ENCODE measurements around the gene SFXN5.

SFXN5 gene

DNA sequence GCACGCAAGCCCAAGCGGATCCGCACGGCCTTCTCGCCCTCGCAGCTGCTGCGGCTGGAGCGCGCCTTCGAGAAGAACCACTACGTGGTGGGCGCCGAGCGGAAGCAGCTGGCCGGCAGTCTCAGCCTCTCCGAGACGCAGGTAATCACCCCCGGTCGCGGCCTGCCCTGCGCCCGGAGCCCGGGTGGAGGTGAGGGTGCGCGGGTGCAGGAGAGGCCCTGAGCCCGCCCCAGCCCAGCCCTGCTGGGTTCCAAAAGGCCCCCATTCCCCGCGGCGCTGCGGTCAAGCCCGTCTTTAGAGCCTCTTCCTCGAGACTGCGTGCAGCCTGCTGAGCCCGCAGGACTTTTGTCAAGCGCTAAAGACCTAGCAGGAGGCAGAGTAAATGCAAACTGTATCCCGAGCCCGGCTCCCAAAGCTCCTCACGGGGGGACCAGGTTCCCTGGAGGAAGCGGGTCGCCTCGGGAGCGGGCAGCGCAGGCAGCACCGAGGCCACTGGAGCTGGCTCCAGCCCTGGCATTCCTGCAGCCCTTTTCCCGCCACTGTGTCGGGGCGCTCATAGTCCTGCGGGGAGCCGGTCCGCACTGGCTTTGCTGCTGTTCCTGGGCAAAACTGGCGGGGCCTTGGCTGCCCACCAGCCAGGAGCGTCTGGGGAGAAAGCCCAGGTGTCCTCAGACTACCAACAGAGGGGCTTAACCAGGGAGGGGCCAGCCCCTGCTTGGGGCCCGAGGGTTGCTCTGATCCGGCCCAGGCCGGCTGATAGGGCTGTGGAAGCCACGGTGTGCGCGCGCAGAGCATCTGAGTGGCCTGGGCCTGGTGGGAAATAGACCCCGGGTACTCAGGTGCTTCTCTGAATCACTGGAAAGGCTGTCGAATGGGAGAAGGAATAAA, 146.9 kb downstream of the SFXN5 start:
- DNase-seq (peak; percentile 32 to 39), ATAC-seq (no peak)
- peak overlapping the region in 1 of 2 donors; percentile 63 for H3K4me3 Mint-ChIP-seq
- no peaks in the 10 kb centered on the region for H3K9me3 Mint-ChIP-seq
- peaks cover 34% of the 10 kb centered on the region for H3K4me1 Mint-ChIP-seq
- H3K27ac Mint-ChIP-seq, result no peak overlapping the region
- peaks cover 63% of the 10 kb centered on the region for H3K27me3 Mint-ChIP-seq

DNA sequence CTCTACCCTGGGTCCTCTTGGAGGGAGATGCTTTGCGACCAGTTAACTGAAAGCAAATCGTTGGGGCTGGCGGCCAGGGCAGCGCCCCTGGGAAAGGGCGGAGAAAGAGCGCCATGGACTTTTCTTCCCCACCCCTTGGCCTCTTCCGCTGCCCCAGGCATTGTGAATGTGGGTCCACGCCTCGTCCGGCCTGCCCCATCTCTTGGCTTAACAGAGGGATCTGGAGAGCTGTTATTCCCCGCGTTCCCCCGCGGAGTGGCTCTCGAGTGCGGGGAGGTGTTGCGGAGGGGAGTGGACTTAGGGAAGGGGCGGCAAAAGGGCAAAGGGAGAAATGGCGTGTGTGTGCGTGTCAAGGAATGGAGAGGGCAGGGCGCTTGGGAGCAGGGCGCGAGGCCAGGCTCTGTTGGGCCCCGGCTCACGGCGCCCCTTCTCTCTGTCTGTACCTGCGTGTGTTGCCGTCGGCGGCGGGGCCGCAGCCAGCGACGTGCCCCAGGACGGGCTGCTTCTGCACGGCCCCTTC, 147.6 kb downstream of the SFXN5 start:
- Mint-ChIP-seq H3K4me1 (peaks cover 38% of the 10 kb centered on the region), H3K4me3 (peak overlapping the region in 1 of 2 donors; percentile 63), H3K9me3 (no peaks in the 10 kb centered on the region), H3K27me3 (peaks cover 70% of the 10 kb centered on the region), H3K27ac (peak overlapping the region in 1 of 2 donors; percentile 42)
- ATAC-seq (peak; percentile 42), DNase-seq (no peak)

GRCh38 chr2:72921853-72922252, 149.7 kb downstream of the SFXN5 start:
- Mint-ChIP-seq H3K9me3 (no peaks in the 10 kb centered on the region), H3K4me1 (peaks cover 48% of the 10 kb centered on the region), H3K27ac (peak overlapping the region in 1 of 2 donors; percentile 61), H3K27me3 (peaks cover 84% of the 10 kb centered on the region), H3K4me3 (no peak overlapping the region)
- ATAC-seq, result no peak
- DNase-seq, result no peak

- Mint-ChIP-seq H3K27me3 (peaks cover 89% of the 10 kb centered on the region), H3K9me3 (no peaks in the 10 kb centered on the region), H3K4me3 (no peak overlapping the region), H3K27ac (no peak overlapping the region), H3K4me1 (peaks cover 54% of the 10 kb centered on the region)
- DNase-seq, result no peak
- ATAC-seq, result no peak
Observed at GRCh38 chr2:72921088-72921851, 150.2 kb downstream of the SFXN5 start.

DNA sequence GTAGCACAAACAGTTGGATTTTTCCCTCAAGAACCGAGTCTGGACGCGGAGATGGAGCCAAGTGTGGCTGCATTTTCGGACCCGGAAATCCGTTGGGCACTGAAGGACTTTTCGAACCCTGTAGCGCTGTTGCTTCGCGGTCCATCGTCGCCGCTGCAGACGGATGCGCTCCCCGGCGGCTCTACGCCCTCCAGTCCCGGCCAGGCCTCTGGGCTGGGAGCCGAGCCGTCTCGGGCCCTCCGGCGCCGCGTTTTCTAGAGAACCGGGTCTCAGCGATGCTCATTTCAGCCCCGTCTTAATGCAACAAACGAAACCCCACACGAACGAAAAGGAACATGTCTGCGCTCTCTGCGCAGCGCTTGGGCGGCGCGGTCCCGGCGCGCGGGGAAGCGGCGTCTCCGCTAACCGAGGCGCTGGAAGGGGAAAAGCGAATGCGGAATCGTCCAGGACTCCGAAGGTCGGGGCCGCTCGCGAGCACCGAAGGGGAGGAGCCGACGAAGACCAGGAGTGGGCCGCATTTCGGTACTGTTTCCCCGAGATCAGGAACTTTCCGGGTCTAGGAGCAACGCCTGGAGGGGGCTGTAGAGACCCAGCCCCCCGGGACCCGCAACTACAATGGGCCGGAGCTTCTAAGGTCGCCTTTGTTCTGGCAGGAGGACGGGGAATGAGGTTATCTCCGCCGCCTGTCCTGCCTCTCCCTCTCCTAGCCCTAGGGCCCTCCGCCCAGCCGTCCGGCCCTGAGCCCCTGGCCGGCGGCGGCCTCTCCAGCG, 151.0 kb downstream of the SFXN5 start:
- Mint-ChIP-seq H3K27me3 (peaks cover 93% of the 10 kb centered on the region), H3K27ac (no peak overlapping the region), H3K4me1 (peaks cover 57% of the 10 kb centered on the region), H3K9me3 (no peaks in the 10 kb centered on the region), H3K4me3 (peak overlapping the region; percentile 76)
- DNase-seq (peak; percentile 52 to 58), ATAC-seq (peak; percentile 30)

DNA sequence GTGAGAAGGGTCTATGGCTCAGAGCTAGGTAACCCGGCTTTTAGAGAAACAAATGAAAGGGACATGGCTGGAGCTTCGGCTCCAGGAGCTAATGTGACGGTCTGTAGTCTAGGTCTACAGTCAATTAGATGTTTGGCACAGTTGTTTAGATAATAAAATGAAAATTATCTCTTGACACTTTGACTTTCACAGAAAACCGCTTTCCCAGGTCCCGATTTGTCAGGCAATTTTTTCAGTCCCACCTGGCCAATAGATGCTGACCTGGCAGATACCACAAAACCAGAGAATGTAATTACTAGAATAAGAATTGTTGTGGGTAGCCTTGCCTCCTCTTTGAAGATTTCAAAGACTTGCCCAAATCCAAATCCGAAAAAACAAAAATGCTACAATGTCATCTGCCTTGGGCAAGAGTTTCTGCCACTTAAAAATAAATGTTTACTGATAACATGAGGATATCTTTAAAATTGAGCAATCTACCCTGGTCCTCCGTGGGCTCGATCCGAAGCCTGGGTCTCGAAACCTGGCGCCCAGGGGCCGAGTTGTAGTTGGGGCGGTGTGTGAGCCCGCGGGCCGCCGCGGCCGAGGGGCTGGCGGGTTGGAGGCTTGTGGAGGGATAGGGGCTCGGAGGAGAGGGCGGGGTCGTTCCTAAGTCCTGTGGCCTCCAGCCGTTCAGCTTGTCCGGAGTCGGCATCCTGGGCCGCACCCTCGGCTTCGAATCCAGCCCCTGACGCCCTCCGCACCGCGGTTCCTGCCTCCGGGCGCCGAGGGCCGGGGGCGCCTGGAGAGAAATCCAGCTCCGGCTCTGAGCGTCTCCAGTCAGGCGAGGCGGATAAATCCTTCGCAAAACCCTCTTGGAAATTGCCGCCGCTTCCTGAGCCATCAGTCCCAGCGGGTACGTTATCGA, 151.8 kb downstream of the SFXN5 start:
- DNase-seq (no peak), ATAC-seq (no peak)
- Mint-ChIP-seq H3K9me3 (no peaks in the 10 kb centered on the region), H3K27ac (no peak overlapping the region), H3K4me3 (peak overlapping the region; percentile 76), H3K4me1 (peaks cover 58% of the 10 kb centered on the region), H3K27me3 (peaks cover 93% of the 10 kb centered on the region)

DNA sequence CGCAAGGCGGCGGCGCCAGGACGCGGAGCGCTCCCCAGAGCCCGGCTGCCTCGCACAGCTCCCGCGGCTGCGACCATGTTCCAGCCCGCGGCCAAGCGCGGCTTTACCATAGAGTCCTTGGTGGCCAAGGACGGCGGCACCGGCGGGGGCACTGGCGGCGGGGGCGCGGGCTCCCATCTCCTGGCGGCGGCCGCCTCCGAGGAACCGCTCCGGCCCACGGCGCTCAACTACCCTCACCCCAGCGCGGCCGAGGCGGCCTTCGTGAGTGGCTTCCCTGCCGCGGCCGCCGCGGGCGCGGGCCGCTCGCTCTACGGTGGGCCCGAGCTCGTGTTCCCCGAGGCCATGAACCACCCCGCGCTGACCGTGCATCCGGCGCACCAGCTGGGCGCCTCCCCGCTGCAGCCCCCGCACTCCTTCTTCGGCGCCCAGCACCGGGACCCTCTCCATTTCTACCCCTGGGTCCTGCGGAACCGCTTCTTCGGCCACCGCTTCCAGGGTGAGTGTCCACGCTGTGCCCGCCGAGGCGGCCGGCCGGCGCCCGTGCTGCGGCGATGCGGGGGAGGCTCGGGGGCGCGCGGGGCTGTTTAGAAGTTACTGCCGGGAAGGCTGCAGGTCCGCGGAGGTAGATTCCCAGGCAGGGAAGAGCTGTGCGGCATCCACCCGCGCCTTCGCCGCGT, 153.5 kb downstream of the SFXN5 start:
- no peaks in the 10 kb centered on the region for H3K9me3 Mint-ChIP-seq
- DNase-seq, result peak in 1 of 2 donors; percentile 27
- peak overlapping the region; percentile 40 to 81 for H3K4me3 Mint-ChIP-seq
- H3K27me3 Mint-ChIP-seq, result peaks cover 93% of the 10 kb centered on the region
- no peak overlapping the region for H3K27ac Mint-ChIP-seq
- no peak for ATAC-seq
- H3K4me1 Mint-ChIP-seq, result peaks cover 53% of the 10 kb centered on the region

DNA sequence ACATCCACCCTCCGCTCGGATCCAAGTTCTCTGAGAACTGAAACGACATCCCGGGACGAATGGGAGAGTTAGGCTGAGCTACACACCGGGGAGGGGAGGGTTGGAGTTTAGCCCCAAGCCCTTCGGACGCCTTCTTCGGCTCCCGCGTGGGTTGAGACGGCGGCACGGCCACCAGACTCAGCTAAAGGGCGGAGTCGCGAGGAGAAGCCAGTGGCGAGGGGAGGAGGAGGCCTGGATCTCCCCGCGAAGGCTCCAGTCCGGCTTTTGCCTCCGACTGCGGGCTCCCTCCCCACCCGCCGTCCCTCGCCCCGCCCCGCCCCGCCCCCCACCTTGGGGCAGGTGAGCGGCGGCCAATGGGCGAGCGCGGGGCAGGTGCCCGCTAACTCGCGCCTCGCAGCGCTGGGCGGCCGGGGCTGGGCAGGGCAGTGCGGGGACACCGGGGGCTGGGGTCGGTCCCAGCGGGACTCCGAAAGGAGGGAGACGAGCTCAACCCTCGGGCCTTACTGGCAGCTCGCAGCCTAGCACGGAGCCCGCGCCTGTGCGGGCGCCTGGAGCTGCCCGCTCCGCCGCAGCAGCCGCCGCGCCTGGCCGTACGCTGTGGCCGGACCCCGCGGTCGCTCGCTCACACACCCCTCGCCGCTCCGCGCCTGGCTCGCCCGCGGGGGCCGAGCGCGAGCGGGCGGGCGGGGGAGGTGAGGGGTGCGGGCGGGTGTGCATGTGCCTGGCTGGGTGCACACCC, 154.2 kb downstream of the SFXN5 start, which contains the start of gene EMX1:
Gene EMX1 (plus strand): TSS at position 382 of the 739 bp plus-strand sequence. CDS start 334 bp downstream, at position 716.
- peak within 1 kb of the TSS; percentile 86 to 87 for H3K27ac Mint-ChIP-seq
- H3K27me3 Mint-ChIP-seq, result peaks cover 92% of the 10 kb centered on the region
- DNase-seq (peak; percentile 68 to 69), ATAC-seq (peak; percentile 63)
- peak within 1 kb of the TSS; percentile 82 to 89 for H3K4me3 Mint-ChIP-seq
- no peaks in the 10 kb centered on the region for H3K9me3 Mint-ChIP-seq
- H3K4me1 Mint-ChIP-seq, result peaks cover 53% of the 10 kb centered on the region

DNA sequence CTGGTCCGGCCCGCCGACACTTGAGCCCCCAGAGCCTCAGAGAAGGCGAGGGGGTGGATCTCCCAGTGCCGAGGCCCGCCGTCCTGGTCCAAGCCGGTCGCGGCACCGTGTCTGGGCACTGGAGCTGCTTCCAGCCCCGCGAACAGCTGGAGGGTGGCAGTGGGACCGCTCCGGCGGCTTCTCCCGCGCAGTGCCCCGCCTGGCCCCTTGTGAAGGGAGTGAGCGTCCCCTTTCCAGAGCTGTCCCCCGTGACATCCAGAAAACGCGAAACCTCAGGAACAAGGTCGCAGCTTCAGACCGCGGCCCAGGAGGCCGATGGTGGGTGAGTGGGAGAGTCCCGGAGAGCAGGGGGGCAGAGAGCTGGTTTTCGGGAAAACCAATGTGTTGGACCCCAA, 154.8 kb downstream of the SFXN5 start:
- Mint-ChIP-seq H3K9me3 (no peaks in the 10 kb centered on the region), H3K27ac (no peak overlapping the region), H3K4me1 (peaks cover 53% of the 10 kb centered on the region), H3K27me3 (peaks cover 92% of the 10 kb centered on the region), H3K4me3 (peak overlapping the region; percentile 82 to 89)
- ATAC-seq (peak; percentile 34), DNase-seq (peak; percentile 31 to 36)

- Mint-ChIP-seq H3K4me1 (peaks cover 53% of the 10 kb centered on the region), H3K9me3 (no peaks in the 10 kb centered on the region), H3K27me3 (peaks cover 92% of the 10 kb centered on the region), H3K27ac (peak overlapping the region; percentile 86 to 87), H3K4me3 (peak overlapping the region; percentile 81 to 89)
- DNase-seq (peak; percentile 70 to 74), ATAC-seq (peak; percentile 75)
Observed at GRCh38 chr2:72915907-72916742, 155.4 kb downstream of the SFXN5 start.

DNA sequence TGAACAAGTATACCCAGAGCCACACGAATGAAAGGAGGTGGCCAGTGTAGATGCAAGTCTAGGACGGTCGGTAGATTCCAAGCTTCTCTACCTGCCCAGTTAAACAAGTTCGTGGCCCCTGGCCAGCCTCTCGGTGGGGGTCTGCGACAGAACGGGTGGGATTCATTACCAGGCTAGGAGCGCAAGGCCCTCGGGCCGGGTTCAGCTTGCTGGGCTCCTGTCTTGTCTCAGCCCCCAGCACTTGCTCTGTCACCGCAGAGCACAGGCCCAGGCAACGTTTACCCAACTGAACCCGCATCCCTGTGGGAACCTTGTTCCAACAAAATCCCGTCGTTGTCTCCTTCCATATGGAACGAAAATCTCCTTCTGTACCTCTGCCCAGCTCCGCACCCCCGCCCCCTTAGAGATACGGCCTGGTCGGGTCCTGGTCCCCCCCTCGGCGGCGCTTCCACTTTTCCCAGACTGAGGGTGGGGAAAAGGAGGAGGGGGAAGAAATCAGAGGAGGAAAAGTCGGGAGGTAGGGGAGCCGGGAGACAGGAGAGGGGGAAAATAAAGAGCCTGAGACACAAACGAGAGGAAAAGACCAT, 156.1 kb downstream of the SFXN5 start:
- H3K4me1 Mint-ChIP-seq, result peaks cover 49% of the 10 kb centered on the region
- no peak for ATAC-seq
- H3K9me3 Mint-ChIP-seq, result no peaks in the 10 kb centered on the region
- H3K27me3 Mint-ChIP-seq, result peaks cover 88% of the 10 kb centered on the region
- peak overlapping the region in 1 of 2 donors; percentile 56 for H3K27ac Mint-ChIP-seq
- peak overlapping the region; percentile 65 to 75 for H3K4me3 Mint-ChIP-seq
- no peak for DNase-seq

GRCh38 chr2:72914589-72915319, 156.8 kb downstream of the SFXN5 start:
- H3K27ac Mint-ChIP-seq, result no peak overlapping the region
- H3K4me3 Mint-ChIP-seq, result peak overlapping the region in 1 of 2 donors; percentile 65
- peaks cover 88% of the 10 kb centered on the region for H3K27me3 Mint-ChIP-seq
- no peaks in the 10 kb centered on the region for H3K9me3 Mint-ChIP-seq
- H3K4me1 Mint-ChIP-seq, result peaks cover 42% of the 10 kb centered on the region
- ATAC-seq (no peak), DNase-seq (no peak)

Data from stimulated activated naive CD8-positive, alpha-beta T cell treated with anti-CD3 and anti-CD28 coated beads, Interleukin-15, amount 100 ng/mL, for 72 hours (primary cell).